ENCODE data around the gene KLF2. TPM values are rescaled to one million over a fixed set of nuclear protein-coding genes. Genes with fewer than 3 reads are reported as not detected.
A peak's percentile ranks its signal among the peaks of the same experiment; 100 is the strongest.

KLF2 gene
- total RNA-seq, 2 experiments from 2014 or later: 1,201 to 1,291 TPM

DNA sequence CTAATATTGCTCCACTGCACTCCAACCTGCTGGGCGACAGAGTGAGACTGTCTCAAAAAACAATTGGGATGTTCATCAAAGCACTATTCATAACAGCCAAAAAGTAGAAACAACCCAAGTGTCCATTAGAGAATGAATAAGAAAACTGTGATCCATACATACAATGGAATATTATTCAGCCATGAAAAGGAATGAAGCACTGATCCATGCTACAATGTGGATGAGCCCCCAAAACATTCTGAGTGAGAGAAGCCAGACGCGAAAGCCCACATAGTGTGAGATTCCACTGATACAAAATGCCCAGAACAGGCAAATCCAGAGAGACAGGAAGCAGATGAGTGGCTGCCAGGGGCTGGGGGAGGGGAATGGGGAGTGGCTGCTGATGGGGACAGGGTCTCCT, 16.0 kb downstream of the KLF2 start:
- H3K27ac ChIP-seq (ENCODE audit: low read depth in 1 of 2, low read length in 2 of 2): no peak overlapping the region
- Mint-ChIP-seq H3K27me3 (no peaks in the 10 kb centered on the region), H3K4me1 (ENCODE audit: low read depth) (peaks cover 70% of the 10 kb centered on the region), H3K27ac (peak overlapping the region; percentile 40), H3K4me3 (peak overlapping the region; percentile 43), H3K9me3 (no peaks in the 10 kb centered on the region), H3K36me3 (ENCODE audit: low read depth) (no peaks in the 10 kb centered on the region)
- H3K36me3 ChIP-seq (ENCODE audit: insufficient read depth, low read length): no peaks in the 10 kb centered on the region
- no peaks in the 10 kb centered on the region for H3K27me3 ChIP-seq (ENCODE audit: control insufficient read depth in 1 of 2, insufficient read depth in 2 of 2, low read length in 2 of 2)
- ChIA-PET CTCF (interaction anchor here (8.0 kb wide), 1 partner anchor 11 kb away, joined by 35 read pairs; no protein-coding TSS in a partner anchor), POLR2A (interaction anchor here (4.4 to 31.1 kb wide), 3 partner anchors 11 to 28 kb away, joined by 38 to 3819 read pairs (median 251); partner anchors contain the start of gene KLF2)
- no peak overlapping the region for H3K4me3 ChIP-seq (ENCODE audit: low read length)
- H3K9me3 ChIP-seq (ENCODE audit: control insufficient read depth in 1 of 2, insufficient read depth in 1 of 2, low read length in 2 of 2): no peaks in the 10 kb centered on the region
- ATAC-seq (ENCODE audit: poor library complexity) (no peak), DNase-seq (no peak)
- TF ChIP-seq, protein P1, sequence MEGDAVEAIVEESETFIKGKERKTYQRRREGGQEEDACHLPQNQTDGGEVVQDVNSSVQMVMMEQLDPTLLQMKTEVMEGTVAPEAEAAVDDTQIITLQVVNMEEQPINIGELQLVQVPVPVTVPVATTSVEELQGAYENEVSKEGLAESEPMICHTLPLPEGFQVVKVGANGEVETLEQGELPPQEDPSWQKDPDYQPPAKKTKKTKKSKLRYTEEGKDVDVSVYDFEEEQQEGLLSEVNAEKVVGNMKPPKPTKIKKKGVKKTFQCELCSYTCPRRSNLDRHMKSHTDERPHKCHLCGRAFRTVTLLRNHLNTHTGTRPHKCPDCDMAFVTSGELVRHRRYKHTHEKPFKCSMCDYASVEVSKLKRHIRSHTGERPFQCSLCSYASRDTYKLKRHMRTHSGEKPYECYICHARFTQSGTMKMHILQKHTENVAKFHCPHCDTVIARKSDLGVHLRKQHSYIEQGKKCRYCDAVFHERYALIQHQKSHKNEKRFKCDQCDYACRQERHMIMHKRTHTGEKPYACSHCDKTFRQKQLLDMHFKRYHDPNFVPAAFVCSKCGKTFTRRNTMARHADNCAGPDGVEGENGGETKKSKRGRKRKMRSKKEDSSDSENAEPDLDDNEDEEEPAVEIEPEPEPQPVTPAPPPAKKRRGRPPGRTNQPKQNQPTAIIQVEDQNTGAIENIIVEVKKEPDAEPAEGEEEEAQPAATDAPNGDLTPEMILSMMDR (IDR thresholded peaks at IDR 0.05): no peak
- intact Hi-C loops (cut with DNase I, micrococcal nuclease): no loop called here
- peaks cover 70% of the 10 kb centered on the region for H3K4me1 ChIP-seq (ENCODE audit: insufficient read depth, low read length)

DNA sequence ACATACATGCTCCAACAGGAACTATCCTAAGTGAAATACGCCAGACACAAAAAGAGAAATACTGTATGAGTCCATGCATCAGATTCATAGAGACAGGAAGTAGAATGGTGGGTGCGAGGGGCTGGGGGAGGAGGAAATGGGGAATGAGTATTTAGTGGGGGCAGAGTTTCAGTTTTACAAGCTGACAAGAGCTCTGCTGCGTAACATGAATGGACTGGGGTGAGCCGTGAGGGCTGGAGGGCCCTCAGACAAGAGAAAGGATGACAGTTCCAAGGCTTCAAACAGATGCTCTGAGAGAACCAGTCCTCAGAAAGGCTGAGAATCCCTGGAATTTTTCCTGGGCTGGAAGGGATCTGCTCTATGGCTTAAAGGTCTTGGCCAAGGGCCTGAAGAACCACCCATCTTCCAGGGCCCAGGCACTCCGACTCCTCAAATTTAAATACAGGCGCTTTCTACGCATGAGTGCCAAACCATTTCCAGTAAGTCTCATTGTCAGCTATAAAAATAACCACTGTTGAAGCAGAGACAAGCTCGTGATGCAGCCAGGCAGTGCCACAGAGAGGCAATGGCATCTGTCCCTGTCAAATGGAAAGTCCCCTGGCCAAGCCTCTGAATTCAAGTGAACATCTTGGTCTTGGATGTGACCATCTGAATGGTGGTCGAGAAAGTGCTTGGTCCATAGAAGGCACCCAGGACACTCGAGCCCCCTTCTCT, 17.5 kb downstream of the KLF2 start:
- no peak overlapping the region for H3K4me3 ChIP-seq (ENCODE audit: low read length)
- H3K36me3 Mint-ChIP-seq (ENCODE audit: low read depth): no peaks in the 10 kb centered on the region
- POLR2A ChIA-PET: interaction anchor here (0.9 to 31.1 kb wide), 7 partner anchors 9 to 243 kb away, joined by 3 to 3819 read pairs (median 4); partner anchors contain the start of gene KLF2
- H3K4me1 Mint-ChIP-seq (ENCODE audit: low read depth): peaks cover 64% of the 10 kb centered on the region
- DNase-seq (peak in 8 of 14 experiments; percentile 22 to 73 (median 39)), ATAC-seq (ENCODE audit: poor library complexity) (peak; percentile 62)
- H3K4me3 Mint-ChIP-seq: peak overlapping the region; percentile 77
- H3K27ac ChIP-seq (ENCODE audit: low read depth in 1 of 2, low read length in 2 of 2): peak overlapping the region; percentile 13 to 56
- no peaks in the 10 kb centered on the region for H3K27me3 Mint-ChIP-seq
- intact Hi-C loops (cut with DNase I, micrococcal nuclease): loop anchor here in 1 of 2 experiments (1.0 to 2.0 kb wide), 2 partner anchors 13 to 27 kb away; no protein-coding TSS in a partner anchor
- H3K4me1 ChIP-seq (ENCODE audit: insufficient read depth, low read length): peaks cover 63% of the 10 kb centered on the region
- no peaks in the 10 kb centered on the region for H3K27me3 ChIP-seq (ENCODE audit: control insufficient read depth in 1 of 2, insufficient read depth in 2 of 2, low read length in 2 of 2)
- no peaks in the 10 kb centered on the region for H3K9me3 ChIP-seq (ENCODE audit: control insufficient read depth in 1 of 2, insufficient read depth in 1 of 2, low read length in 2 of 2)
- H3K27ac Mint-ChIP-seq: peak overlapping the region; percentile 92
- TF ChIP-seq, protein P1 (IDR thresholded peaks at IDR 0.05): no peak
- H3K9me3 Mint-ChIP-seq: no peaks in the 10 kb centered on the region
- H3K36me3 ChIP-seq (ENCODE audit: insufficient read depth, low read length): no peaks in the 10 kb centered on the region
- CTCF ChIA-PET: interaction anchor here (0.6 to 8.0 kb wide), 6 partner anchors 11 to 41 kb away, joined by 3 to 35 read pairs (median 4); no protein-coding TSS in a partner anchor

DNA sequence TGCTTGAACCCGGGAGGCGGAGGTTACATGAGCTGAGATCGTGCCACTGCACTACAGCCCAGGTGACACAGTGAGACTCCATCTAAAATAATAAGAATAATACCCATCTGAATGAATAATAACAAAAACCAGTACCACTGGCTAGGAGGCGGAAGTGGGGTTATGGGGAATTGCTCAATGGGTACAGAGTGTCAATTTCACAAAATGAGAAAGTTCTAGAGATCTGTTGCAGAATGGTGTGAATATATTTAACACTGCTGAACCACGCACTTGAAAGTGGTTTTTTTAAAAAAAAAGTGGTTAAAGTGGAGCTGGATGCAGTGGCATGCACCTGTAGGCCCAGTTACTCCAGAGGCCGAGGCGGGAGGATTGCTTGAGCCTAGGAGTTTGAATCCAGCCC, 18.5 kb downstream of the KLF2 start:
- ChIA-PET POLR2A (interaction anchor here (0.6 to 31.1 kb wide), 6 partner anchors 8 to 1317 kb away, joined by 4 to 3819 read pairs (median 10); partner anchors contain the start of gene KLF2), CTCF (interaction anchor here (1.2 to 8.0 kb wide), 3 partner anchors 10 to 40 kb away, joined by 3 to 35 read pairs (median 5); no protein-coding TSS in a partner anchor)
- TF ChIP-seq, protein P1 (IDR thresholded peaks at IDR 0.05): no peak
- Histone ChIP-seq H3K4me1 (ENCODE audit: insufficient read depth, low read length) (peaks cover 55% of the 10 kb centered on the region), H3K36me3 (ENCODE audit: insufficient read depth, low read length) (no peaks in the 10 kb centered on the region), H3K4me3 (ENCODE audit: low read length) (no peak overlapping the region), H3K9me3 (ENCODE audit: control insufficient read depth in 1 of 2, insufficient read depth in 1 of 2, low read length in 2 of 2) (no peaks in the 10 kb centered on the region), H3K27ac (ENCODE audit: low read depth in 1 of 2, low read length in 2 of 2) (no peak overlapping the region), H3K27me3 (ENCODE audit: control insufficient read depth in 1 of 2, insufficient read depth in 2 of 2, low read length in 2 of 2) (no peaks in the 10 kb centered on the region)
- peaks cover 60% of the 10 kb centered on the region for H3K4me1 Mint-ChIP-seq (ENCODE audit: low read depth)
- H3K36me3 Mint-ChIP-seq (ENCODE audit: low read depth): no peaks in the 10 kb centered on the region
- no peaks in the 10 kb centered on the region for H3K27me3 Mint-ChIP-seq
- H3K27ac Mint-ChIP-seq: no peak overlapping the region
- intact Hi-C loops (cut with DNase I, micrococcal nuclease): loop anchor here in 1 of 2 experiments (2.0 kb wide), 1 partner anchor 14 kb away; no protein-coding TSS in a partner anchor
- DNase-seq (peak in 1 of 14 experiments; percentile 70), ATAC-seq (ENCODE audit: poor library complexity) (no peak)
- H3K9me3 Mint-ChIP-seq: no peaks in the 10 kb centered on the region
- H3K4me3 Mint-ChIP-seq: peak overlapping the region; percentile 20
